Measurements from ENCODE around the gene TOP3A.

DNA sequence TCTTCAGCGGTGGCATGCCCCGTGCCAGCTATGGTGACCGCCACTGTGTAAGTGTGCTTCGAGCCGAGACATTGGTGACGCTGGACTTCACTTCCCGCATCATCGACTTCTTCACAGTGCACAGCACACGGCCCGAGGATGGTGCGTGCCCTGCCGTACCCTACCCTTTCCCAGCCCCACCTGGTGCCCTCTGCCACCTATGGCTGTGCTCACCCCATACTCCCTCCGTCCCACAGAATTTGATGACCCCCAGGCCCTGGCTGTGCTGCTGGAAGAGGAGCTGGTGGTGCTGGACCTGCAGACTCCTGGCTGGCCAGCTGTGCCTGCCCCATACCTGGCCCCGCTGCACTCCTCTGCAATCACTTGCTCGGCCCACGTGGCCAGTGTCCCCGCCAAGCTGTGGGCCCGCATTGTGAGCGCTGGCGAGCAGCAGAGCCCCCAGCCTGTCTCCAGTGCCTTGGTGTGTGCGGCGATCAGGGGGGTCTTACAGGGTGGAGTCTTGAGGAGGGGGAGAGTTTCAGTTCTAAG is 79.9 kb downstream of the TOP3A start:
- TF ChIP-seq, protein P1, sequence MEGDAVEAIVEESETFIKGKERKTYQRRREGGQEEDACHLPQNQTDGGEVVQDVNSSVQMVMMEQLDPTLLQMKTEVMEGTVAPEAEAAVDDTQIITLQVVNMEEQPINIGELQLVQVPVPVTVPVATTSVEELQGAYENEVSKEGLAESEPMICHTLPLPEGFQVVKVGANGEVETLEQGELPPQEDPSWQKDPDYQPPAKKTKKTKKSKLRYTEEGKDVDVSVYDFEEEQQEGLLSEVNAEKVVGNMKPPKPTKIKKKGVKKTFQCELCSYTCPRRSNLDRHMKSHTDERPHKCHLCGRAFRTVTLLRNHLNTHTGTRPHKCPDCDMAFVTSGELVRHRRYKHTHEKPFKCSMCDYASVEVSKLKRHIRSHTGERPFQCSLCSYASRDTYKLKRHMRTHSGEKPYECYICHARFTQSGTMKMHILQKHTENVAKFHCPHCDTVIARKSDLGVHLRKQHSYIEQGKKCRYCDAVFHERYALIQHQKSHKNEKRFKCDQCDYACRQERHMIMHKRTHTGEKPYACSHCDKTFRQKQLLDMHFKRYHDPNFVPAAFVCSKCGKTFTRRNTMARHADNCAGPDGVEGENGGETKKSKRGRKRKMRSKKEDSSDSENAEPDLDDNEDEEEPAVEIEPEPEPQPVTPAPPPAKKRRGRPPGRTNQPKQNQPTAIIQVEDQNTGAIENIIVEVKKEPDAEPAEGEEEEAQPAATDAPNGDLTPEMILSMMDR (conservative IDR thresholded peaks at IDR 0.05; ENCODE audit: low read depth, low read length), result no peak
- no peak for TF ChIP-seq EZH2 (IDR thresholded peaks at IDR 0.05; ENCODE audit: borderline replicate concordance, low read depth, low read length, poor library complexity, severe bottlenecking)

Data from A673 (cell line).